GM19467 (cell line): ENCODE measurements around the gene ZCCHC8.
A peak's percentile ranks its signal among the peaks of the same experiment; 100 is the strongest.
"Not testable (repeated sequence)": the region's sequence is repeated elsewhere in the genome, so short reads cannot be mapped to it uniquely, and the experiment has no call there.

Experiments
- ATAC-seq: cut with Tn5 transposase; IDR thresholded peaks from one replicate; pipeline ENCODE4 v1.9.1; 2021; ENCODE audit warnings: mild to moderate bottlenecking, moderate library complexity; ENCODE audit not compliant: unreplicated experiment

ZCCHC8 gene

DNA sequence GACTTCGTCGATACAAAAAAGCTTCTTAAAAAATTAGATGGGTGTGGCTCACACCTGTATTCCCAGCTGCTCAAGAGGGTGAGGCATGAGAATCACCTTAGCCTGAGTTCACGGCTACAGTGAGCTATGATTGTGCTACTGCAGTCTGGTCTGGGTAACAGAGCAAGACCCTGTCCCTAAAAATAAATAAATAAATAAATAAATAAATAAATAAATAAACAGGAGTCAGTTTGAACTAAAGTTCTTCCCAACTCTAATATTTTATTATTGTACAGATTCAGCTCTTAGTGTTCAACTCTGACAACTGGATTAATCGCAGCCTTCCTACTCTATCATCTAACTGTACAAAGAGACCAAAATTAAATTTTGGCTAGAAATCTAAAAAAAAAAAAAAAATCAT lies 65.5 kb downstream of the ZCCHC8 start:
- no peak for ATAC-seq

GRCh38 chr12:122429043-122429442 lies 71.7 kb downstream of the ZCCHC8 start:
- not testable (repeated sequence) for ATAC-seq

DNA sequence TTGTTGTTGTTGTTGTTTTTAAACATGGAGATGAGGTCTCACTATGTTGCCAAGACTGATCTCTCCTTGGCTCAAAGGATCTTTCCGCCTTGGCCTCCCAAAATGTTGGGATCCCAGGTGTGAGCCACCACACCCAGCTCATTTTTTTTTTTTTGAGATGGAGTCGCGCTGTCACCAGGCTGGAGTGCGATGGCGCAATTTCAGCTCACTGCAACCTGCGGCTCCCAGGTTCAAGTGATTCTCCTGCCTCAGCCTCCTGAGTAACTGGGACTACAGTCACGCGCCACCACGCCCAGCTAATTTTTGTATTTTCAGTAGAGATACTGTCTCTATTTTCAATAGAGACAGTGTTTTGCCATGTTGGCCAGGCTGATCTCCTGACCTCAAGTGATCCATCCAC lies 73.3 kb downstream of the ZCCHC8 start:
- ATAC-seq: no peak

DNA sequence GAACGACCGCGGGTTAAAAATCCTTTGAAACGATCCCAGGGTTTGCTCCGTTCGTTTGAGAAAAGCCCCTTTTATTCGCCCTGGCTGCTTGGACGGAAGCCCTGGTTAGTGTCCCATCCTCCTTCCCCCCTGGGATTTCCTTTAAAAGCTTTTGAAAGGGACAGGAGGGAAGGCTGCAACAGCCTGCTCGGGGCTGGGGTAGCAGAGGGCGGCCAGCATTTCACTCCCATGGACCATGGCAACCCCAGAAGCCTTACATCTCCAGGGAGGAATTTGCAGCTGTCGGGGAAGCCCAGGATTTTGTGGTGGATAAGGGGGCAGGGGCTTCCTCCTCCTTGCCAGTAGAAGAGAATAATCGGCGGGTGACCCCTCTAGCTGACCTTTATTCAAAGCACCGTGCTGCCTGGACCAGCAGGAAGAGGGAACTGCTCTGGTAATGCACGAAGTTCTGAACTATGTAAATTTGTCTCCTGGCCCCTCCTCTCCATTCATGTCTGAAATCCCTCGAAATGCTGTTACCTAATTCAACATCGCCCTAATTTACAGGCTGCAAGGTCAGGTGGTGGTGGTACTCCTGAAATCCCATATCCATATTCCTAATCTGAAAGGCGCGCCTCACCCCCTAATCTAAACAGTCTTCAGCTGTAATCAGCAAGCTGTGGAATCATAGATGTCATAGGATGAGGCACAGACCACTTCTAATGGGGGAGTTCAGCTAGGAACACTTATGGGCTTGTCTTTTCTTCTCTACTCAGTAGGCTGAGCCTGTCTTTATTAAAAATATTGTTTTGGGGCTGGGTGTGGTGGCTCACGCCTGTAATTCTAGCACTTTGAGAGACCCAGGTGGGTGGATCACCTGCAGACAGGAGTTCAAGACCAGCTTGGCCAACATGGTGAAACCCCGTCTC lies 77.2 kb downstream of the ZCCHC8 start:
- no peak for ATAC-seq

DNA sequence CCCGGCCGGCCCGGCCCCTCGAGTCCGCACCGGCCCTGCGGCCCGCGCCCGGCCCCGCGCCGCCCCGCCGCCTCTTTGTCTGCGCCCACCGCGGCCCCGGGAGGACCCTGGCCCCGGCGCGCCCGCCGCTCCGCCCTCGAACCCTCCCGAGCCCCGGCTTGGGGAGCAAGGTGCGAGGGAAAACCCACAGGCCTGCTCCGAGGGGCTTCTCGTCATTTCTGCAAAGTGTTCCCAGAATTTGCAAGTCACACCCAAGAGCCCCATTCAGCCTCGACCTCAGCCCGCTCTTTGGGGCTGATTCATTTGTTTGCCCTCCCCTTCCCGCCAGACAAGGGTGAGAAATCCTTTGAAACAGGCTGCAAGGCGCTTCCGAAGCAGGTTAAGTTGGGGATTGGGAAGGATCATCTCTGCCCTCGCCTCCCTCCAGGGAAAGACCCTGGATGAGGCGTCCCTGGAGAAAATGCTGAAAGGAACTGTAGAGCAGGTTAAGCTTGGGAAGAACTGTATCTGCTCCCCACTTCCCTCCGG lies 77.9 kb downstream of the ZCCHC8 start:
- no peak for ATAC-seq

DNA sequence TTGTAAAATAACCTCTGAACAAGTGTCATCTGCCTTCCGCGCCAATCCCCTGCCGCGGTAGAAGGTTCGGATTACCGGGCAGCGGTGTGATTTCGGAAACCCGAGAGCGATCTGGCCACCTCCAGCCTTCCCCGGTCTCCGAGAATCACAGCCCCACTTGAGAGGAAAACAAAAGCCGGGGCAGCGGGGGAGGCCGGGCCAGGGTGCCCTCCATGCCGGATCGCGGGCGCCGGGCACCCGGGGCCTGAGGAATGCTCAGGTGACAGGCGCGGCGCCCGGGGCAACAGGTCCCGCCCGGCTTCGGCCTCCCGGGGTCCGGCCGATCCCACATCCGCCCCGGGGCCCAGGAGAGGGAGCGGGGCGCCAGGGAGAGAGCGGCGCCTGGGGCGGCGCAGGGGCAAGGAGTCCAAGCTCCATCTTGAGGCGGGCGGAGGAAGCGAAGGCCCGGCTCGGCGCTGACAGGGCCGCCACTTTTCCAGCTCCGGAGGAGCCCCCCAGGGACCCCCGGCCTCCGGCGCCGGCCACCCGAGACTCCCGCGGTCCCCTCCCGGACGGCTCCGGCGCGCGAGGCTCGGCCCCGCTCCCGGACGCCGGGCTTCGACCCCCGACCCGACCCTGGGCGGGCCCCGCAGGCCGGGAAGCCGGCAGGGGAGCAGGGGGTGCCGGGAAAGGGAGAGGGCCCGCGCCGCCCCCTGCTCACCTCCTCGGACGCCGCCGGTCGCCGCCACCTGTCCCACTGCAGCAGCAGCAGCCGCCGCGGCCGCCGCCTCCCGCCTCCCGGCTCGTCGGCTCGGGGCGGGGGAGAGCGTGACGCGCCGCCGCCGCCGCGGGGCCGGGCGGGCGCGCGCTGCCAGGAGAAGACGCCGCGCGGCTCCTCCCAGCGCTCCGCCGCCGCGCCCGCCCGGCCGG lies 78.7 kb downstream of the ZCCHC8 start, which contains the start of gene CLIP1:
Gene CLIP1 (minus strand): TSS at position 849 of the 909 bp plus-strand sequence. CDS start 42,217 bp downstream, outside the sequence.
- ATAC-seq: peak; percentile 50
